Pulmonary artery endothelial cell (primary cell): Measurements from ENCODE around the gene PFKFB1. TPM values are rescaled to one million over a fixed set of nuclear protein-coding genes. Genes with fewer than 3 reads are reported as not detected.
A peak's percentile ranks its signal among the peaks of the same experiment; 100 is the strongest.

Source experiments
- DNase-seq: peaks from one replicate; pipeline ENCODE4 v3.0.0-alpha.2; 2011; ENCODE audit warnings: low read depth, low spot score
- total RNA-seq: library from RNA; depleted of rRNA; stranded (reverse); fragments of >200 nt; gene quantifications from 2 replicates; pipeline ENCODE4 v1.2.3, GENCODE V29; 2014

Gene PFKFB1
- total RNA-seq, result not detected in 2 replicates

- no peak for DNase-seq
Measured at GRCh38 chrX:54994099-54994498, at the start of gene PFKFB1. Gene PFKFB1 (minus strand): TSS chrX:54994188. CDS start chrX:54994007, 181 bp downstream.

- no peak for DNase-seq
Measured at GRCh38 chrX:55041514-55041913, 47.5 kb upstream of the PFKFB1 start.

GRCh38 chrX:55039471-55039870 is 45.5 kb upstream of the PFKFB1 start:
- no peak for DNase-seq

GRCh38 chrX:55033429-55033828 is 39.4 kb upstream of the PFKFB1 start:
- DNase-seq, result no peak

- no peak for DNase-seq
Measured at GRCh38 chrX:55030271-55031205, 36.5 kb upstream of the PFKFB1 start, which contains the start of gene ALAS2. Gene ALAS2 (minus strand): TSS chrX:55030977. CDS start chrX:55026000, 4,977 bp downstream.

GRCh38 chrX:55029291-55029690 is 35.3 kb upstream of the PFKFB1 start:
- no peak for DNase-seq

GRCh38 chrX:55028611-55029010 is 34.6 kb upstream of the PFKFB1 start:
- DNase-seq, result no peak

GRCh38 chrX:55028040-55028439 is 34.1 kb upstream of the PFKFB1 start:
- DNase-seq, result no peak

- DNase-seq, result no peak
Measured at GRCh38 chrX:55026840-55027239, 32.9 kb upstream of the PFKFB1 start.

GRCh38 chrX:55026143-55026542 is 32.2 kb upstream of the PFKFB1 start:
- DNase-seq, result no peak

- DNase-seq, result no peak
Measured at GRCh38 chrX:55014897-55015299, 20.9 kb upstream of the PFKFB1 start.

GRCh38 chrX:55011294-55011693 is 17.3 kb upstream of the PFKFB1 start:
- no peak for DNase-seq

- DNase-seq, result no peak
Measured at GRCh38 chrX:55008571-55009358, 14.8 kb upstream of the PFKFB1 start.

GRCh38 chrX:55007656-55008055 is 13.7 kb upstream of the PFKFB1 start:
- no peak for DNase-seq

GRCh38 chrX:55006827-55007621 is 13.0 kb upstream of the PFKFB1 start:
- no peak for DNase-seq

- DNase-seq, result no peak
Measured at GRCh38 chrX:55005256-55005655, 11.3 kb upstream of the PFKFB1 start.

GRCh38 chrX:55004231-55004630 is 10.2 kb upstream of the PFKFB1 start:
- no peak for DNase-seq

- peak; percentile 82 for DNase-seq
Measured at GRCh38 chrX:54999717-55000598, 6.0 kb upstream of the PFKFB1 start, which contains the start of gene APEX2. Gene APEX2 (plus strand): TSS chrX:55000363. CDS start chrX:55000423, 60 bp downstream.

GRCh38 chrX:54995621-54996020 is 1.6 kb upstream of the PFKFB1 start:
- DNase-seq, result no peak

GRCh38 chrX:54994668-54995351 is 822 bp upstream of the PFKFB1 start:
- no peak for DNase-seq
